GM04504 (cell line): ENCODE results near the gene WBP2.
A peak's percentile ranks its signal among the peaks of the same experiment; 100 is the strongest.
"Not testable (repeated sequence)": the region's sequence is repeated elsewhere in the genome, so short reads cannot be mapped to it uniquely, and the experiment has no call there.

Experiments
- DNase-seq: peaks from one replicate; pipeline ENCODE4 v3.0.0-alpha.2; 2012; ENCODE audit warnings: low read depth

The WBP2 gene

GRCh38 chr17:75888484-75888883 is 33.3 kb upstream of the WBP2 start:
- no peak for DNase-seq

- DNase-seq = not testable (repeated sequence)
These were observed 30.7 kb upstream of the WBP2 start for GRCh38 chr17:75885860-75886259.

GRCh38 chr17:75885431-75885830 is 30.3 kb upstream of the WBP2 start:
- DNase-seq = no peak

- DNase-seq = no peak
These were observed 26.7 kb upstream of the WBP2 start for GRCh38 chr17:75881678-75882454.

DNA sequence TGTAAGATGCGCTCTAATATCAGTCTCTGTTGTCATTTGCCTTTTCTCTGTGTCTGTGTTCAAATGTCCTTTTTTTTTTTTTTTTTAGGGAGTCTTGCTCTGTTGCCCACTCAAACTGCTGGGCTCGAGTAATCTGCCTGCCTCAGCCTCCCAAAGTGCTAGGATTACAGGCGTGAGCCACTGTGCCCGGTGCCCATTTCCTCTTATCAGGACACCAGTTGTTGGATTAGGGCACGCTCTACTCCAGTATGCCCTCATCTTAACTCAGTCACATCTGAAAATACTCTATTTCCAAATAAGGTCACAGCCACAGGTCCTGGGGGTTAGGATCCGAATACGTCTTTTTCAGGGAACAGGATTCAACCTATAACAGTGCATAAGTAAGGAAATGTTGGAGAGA is 25.1 kb upstream of the WBP2 start:
- no peak for DNase-seq

- DNase-seq = no peak
These were observed 23.3 kb upstream of the WBP2 start, which contains the start of gene TRIM47 for GRCh38 chr17:75878174-75878998. Gene TRIM47 (minus strand): TSS chr17:75878581. CDS start chr17:75878548, 33 bp downstream.

GRCh38 chr17:75877752-75878173 is 22.6 kb upstream of the WBP2 start:
- no peak for DNase-seq

GRCh38 chr17:75876938-75877751 is 22.0 kb upstream of the WBP2 start:
- peak; percentile 84 for DNase-seq

DNA sequence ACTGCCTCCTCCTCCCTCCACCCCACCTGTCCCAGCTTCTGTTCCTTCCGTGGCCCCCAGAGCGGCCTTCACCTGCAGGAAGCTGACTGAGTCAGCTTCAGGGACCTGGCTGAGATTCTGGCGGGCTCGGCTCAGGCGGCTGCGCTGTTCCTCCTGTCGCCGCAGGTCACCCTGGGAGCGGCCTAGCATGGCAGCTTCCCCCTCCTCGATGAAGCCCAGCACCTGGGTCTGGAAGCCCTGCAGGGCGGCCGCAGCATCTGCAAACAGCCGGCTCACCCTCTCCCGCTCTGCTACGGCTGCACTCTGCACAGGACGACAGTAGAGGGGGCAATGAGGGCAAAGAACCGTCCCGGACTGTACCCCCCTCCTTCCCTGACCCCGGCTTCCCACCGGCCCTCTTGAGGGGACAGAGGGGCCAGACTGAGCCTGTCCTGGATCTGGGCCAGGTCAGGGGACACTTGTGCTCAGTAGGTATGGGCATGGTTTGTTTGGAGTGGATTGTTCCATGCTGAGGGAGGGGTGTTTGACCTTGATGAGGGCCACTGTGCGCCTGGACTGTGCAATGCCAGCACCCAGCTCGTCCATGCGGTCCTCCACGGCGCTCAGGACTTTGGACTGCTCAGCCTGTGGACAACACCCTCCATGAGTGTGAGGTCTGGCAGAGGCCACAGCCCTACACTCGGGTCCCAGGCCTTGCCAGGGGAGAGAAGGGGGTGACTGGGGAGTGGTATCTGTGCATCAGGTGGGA is 21.2 kb upstream of the WBP2 start:
- no peak for DNase-seq

- DNase-seq = no peak
These were observed 20.7 kb upstream of the WBP2 start for GRCh38 chr17:75875940-75876189.

- no peak for DNase-seq
These were observed 20.2 kb upstream of the WBP2 start for GRCh38 chr17:75875182-75875939.

- DNase-seq = no peak
These were observed 19.4 kb upstream of the WBP2 start for GRCh38 chr17:75874323-75875181.

DNA sequence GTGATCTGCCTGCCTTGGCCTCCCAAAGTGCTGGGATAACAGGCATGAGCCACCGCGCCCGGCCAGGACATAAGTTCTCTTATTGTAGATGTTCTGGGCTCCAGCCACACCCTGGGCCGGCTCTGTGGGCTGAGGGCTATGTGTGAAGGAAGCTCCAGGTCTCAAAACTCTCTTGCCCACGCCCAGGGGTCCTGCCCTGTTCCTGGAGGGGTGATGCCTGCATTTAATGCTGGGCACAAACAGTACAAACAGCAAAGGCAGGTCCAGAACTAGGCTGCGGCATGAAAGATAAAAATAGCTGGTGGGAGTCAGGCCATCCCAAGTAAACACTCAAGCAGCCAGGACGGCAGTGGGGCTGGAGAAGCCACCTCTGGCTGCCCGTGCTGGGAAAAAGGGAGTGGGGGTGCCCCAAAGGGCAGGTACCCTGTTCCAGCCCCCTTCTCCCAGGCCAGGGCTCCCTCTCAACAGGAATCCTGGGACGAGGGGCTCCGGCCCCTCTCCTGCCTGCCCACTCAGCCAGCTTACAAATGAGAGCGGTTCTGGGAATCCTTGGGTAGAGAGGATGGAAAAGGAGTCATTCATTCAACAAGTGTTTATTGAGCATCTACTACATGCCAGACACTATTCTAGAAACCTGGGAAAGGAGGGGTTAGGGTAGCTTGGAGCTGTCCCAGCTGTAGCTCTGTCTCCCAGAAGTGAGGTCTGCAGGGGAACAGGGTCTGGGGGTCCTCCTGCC is 18.6 kb upstream of the WBP2 start:
- no peak for DNase-seq

DNA sequence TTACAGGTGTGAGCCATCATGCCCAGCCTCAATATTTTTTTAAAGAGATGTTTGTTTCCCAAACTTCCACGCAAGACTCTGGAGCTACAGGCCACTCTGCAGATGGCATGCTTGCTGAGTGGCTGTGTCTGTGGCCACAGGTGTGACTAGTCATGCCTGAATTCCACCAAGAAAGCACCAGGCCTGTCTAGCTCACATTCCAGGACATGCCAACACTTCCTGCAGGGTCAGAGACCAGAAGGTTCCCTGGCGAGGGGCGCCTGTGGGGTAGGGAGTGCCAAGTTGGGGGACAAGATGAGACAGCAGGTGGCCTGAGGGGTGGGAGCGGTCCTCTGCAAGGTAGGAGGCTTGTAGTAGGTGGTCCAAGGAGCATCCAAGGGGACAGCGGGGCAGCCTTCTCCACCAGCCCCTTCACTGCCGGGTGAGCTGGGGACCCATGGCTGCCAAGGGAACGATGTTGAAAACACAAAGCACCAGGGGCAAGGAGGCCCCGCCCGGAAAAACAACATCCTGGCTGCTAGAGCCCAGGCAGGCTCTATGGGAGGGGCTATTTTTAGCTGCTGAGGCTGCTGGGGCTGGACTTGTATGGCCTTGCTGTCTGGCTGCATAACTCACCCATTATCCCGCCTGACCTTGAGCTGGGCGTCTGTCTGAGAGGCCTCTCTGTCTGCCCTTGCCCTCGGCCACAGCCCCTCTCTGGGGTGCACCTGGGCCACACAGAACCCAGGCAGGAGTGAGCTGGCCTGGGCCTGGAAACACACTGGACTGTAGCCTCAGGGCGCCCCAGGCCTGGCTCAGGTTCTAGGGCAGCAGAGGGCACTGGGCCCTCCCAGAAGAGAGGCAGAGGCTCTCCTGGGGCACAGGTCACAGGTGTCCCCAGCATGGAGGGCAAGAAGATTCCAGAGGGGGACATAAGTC is 17.6 kb upstream of the WBP2 start:
- DNase-seq = peak; percentile 53

GRCh38 chr17:75870228-75870627 is 15.1 kb upstream of the WBP2 start:
- not testable (repeated sequence) for DNase-seq

DNA sequence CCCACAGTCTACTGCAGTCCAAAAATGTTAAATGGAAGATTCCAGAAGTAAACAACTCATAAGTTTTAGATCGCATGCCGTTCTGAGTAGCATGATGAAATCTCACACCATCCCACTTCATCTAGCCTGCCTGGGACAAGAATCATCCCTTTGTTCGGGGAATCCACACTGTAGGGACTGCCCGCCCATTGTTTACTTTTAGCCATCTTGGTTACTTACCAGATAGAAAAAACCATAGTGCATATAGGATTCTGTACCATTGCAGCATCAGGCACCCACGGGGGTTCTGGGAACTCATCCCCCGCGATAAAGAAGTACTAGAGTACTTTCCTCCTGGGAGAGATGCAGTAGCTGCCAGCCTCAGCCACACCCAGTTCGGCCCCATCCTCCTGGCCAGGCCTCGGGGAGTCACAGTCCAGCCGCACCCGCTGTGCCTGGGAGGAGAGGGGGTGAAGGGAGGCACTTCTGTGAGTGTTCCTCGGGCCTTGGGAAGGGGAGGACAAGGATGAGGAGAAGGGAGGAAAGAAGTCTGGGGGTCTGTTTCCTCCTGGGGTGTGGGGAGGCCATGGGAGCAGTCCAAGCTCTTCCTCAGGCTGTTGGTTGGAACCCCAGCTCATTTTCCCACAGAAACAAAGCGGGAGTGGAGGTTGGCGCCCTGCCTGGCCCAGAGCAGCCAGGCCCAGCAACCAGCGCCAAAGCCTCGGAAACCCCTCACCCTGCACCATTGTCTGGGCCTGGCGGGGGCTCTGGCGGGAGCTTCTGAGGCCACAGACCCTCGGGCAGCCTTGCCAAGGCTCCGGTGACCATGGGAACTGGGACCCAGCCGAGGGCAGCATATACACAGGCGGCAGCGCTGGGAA is 14.4 kb upstream of the WBP2 start:
- no peak for DNase-seq

DNA sequence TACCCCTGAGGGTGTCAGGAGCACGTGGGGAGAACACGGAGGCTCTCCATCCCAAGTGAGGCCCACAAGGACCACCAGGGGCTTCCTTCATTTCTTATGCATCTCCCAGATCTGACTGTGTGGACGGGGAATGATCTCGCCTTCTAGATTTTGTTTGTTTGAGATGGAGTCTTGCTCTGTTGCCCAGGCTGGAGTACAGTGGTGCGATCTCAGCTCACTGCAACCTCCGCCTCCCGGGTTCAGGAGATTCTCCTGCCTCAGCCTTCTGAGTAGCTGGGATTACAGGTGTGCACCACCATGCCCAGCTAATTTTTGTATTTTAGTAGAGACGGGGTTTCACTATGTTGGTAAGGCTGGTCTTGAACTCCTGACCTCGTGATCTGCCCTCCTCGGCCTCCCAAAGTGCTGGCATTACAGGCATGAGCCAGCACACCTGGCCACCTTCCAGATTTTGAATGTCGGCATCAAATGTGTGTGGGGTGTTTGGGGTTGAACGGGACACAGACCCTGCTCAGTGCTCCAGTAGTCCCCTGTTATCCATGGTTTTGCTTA is 13.7 kb upstream of the WBP2 start:
- DNase-seq = not testable (repeated sequence)
